Body of pancreas (tissue), 4 donors: Measurements from ENCODE around the gene RAPGEF5. TPM values are rescaled to one million over a fixed set of nuclear protein-coding genes. Genes with fewer than 3 reads are reported as not detected.

Source experiments
- ATAC-seq: fragments of 150-250 bp; one replicate; pipeline ENCODE4 v1.9.1; 2016
- DNase-seq, 4 donors: peaks; one replicate each; pipeline ENCODE4 v3.0.0-alpha.2; 2019
- H3K27ac ChIP-seq, 4 donors: fragments of 200-600 bp; sonication (generic); 1 replicate in 3 of 4; 2 replicates in 1 of 4; pipeline versions ENCODE4 v1.5.1 to v1.6.1; 2016 to 2019; ENCODE audit warnings: mild to moderate bottlenecking in 1 of 4, mixed read lengths in 1 of 4, moderate library complexity in 1 of 4
- H3K27me3 ChIP-seq, 2 donors: fragments of 200-600 bp; sonication (generic); one replicate each; pipeline ENCODE4 v1.6.0; 2016; ENCODE audit warnings: mild to moderate bottlenecking in 1 of 2
- H3K36me3 ChIP-seq, 2 donors: fragments of 200-600 bp; sonication (generic); replicated peaks in 1 of 2; 2 replicates each; pipeline ENCODE4 v1.5.1; 2016; ENCODE audit warnings: low read depth in 2 of 2; ENCODE audit not compliant: insufficient read depth in 1 of 2
- H3K4me1 ChIP-seq: fragments of 200-600 bp; sonication (generic); one replicate; pipeline ENCODE4 v1.6.0; 2016
- H3K4me3 ChIP-seq, 2 donors: fragments of 200-600 bp; sonication (generic); 1 replicate in 1 of 2; 2 replicates in 1 of 2; pipeline ENCODE4 v1.5.1; 2016 to 2019
- H3K9me3 ChIP-seq, 3 donors: fragments of 200-600 bp; sonication (generic); 1 replicate in 2 of 3; 2 replicates in 1 of 3; pipeline ENCODE4 v1.5.1; 2016
- POLR2A ChIP-seq, 3 donors: fragments of 450-650 bp; IDR thresholded peaks; one replicate each; pipeline ENCODE4 v1.6.1; 2016; ENCODE audit warnings: antibody characterized with exemption in 3 of 3, mild to moderate bottlenecking in 2 of 3
- WGBS, 2 donors: methylation state at CpG; one replicate each; pipeline ENCODE4 v1.1.5; 2017; 5-methylcytosine and 5-hydroxymethylcytosine counted together
- intact Hi-C: fragments of 100-400 bp; cut with DNase I; formaldehyde crosslinking; loops from one replicate; pipeline ENCODE4 v1.15.1; 2023
- total RNA-seq, 2 donors: library from RNA; depleted of rRNA; stranded (reverse); fragments of >200 nt; gene quantifications; one replicate each; pipeline ENCODE4 v1.1.0, GENCODE V29; 2016
- TF ChIP-seq, protein P1 (sequence below), 7 experiments: fragments of 450-650 bp in 4 of 7; fragments of 200-600 bp in 3 of 7; sonication (generic) in 3 of 7; IDR thresholded peaks; one replicate each; pipeline ENCODE4 v1.5.1; 2016 to 2019; ENCODE audit warnings: antibody characterized with exemption in 7 of 7

RAPGEF5 gene
- total RNA-seq, 2 donors from 2014 or later = 68.0 to 151 TPM

DNA sequence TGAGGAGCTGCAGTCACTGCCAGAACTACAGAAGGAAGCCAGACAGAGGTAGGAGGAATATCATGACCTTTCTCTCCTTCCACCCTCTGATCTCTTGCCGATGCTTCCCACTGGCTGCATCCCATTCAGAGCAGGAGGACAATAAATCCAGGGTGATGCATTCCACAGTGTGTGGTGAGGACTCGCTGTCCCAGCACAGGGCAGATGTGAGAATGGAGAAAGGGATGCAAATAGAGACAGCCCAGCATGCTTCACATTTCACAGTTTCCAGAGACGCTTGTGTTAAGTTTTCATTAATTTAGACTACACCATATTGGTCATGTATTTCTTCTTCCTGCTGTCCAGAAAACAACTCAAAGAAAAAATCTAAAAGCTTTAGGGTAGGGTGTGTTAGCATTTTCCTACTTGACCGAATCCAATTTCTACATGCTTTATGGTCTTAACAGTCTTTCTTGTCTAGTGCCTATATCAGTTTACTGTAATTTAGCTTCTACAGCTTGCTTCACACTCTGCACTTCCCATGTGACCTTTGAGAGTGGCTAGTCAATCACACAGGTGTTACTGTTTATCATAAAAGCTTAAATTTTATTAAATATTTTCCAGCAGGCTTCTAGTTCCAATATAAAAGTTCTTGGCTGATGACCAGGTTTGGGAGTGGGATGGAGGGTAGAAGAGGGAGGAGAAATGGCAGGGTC lies 155.6 kb downstream of the RAPGEF5 start:
- H3K4me3 ChIP-seq = no peak overlapping the region
- peak overlapping the region in 3 of 4 donors; percentile 4 to 16 (median 15) for H3K27ac ChIP-seq
- H3K9me3 ChIP-seq = no peaks in the 10 kb centered on the region
- H3K36me3 ChIP-seq = peaks cover 0 to 5% of the 10 kb centered on the region in 2 donors
- no peak for DNase-seq
- WGBS, 2 donors = 73 to 84% methylated on average over 4 of the region's 4 CpGs
- H3K4me1 ChIP-seq = peaks cover 39% of the 10 kb centered on the region
- peak; percentile 36 for ATAC-seq
- TF ChIP-seq, protein P1, sequence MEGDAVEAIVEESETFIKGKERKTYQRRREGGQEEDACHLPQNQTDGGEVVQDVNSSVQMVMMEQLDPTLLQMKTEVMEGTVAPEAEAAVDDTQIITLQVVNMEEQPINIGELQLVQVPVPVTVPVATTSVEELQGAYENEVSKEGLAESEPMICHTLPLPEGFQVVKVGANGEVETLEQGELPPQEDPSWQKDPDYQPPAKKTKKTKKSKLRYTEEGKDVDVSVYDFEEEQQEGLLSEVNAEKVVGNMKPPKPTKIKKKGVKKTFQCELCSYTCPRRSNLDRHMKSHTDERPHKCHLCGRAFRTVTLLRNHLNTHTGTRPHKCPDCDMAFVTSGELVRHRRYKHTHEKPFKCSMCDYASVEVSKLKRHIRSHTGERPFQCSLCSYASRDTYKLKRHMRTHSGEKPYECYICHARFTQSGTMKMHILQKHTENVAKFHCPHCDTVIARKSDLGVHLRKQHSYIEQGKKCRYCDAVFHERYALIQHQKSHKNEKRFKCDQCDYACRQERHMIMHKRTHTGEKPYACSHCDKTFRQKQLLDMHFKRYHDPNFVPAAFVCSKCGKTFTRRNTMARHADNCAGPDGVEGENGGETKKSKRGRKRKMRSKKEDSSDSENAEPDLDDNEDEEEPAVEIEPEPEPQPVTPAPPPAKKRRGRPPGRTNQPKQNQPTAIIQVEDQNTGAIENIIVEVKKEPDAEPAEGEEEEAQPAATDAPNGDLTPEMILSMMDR (IDR thresholded peaks at IDR 0.05) = no peak
- TF ChIP-seq POLR2A (IDR thresholded peaks at IDR 0.05) = no peak
- intact Hi-C loops = no loop called here
- H3K27me3 ChIP-seq = no peaks in the 10 kb centered on the region

DNA sequence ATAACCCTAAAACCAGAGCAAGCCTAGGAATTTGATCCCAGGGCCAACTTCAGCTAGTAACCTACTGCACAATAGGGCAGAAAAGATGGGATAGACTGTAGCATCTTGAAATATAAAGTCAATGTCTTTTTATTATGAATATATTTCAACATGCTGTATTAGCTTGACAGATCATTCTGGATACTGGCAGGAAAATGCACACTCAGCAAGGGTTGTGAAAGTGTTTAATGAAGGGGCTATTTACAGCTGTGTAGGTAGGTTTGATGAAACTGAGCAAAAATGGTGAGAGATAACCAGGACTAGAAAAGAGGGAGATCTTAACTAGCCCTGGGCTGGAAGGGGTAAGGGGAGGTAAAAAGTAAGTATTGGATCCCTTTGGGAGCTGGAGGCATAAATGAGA lies 156.2 kb downstream of the RAPGEF5 start:
- intact Hi-C loops = no loop called here
- Histone ChIP-seq H3K4me1 (peaks cover 38% of the 10 kb centered on the region), H3K27me3 (no peaks in the 10 kb centered on the region), H3K27ac (peak overlapping the region in 1 of 4 donors; percentile 16), H3K9me3 (no peaks in the 10 kb centered on the region), H3K36me3 (peaks cover 0 to 5% of the 10 kb centered on the region in 2 donors), H3K4me3 (no peak overlapping the region)
- ATAC-seq = no peak
- no peak for DNase-seq
- TF ChIP-seq, protein P1 (IDR thresholded peaks at IDR 0.05) = no peak
- TF ChIP-seq POLR2A (IDR thresholded peaks at IDR 0.05) = no peak

DNA sequence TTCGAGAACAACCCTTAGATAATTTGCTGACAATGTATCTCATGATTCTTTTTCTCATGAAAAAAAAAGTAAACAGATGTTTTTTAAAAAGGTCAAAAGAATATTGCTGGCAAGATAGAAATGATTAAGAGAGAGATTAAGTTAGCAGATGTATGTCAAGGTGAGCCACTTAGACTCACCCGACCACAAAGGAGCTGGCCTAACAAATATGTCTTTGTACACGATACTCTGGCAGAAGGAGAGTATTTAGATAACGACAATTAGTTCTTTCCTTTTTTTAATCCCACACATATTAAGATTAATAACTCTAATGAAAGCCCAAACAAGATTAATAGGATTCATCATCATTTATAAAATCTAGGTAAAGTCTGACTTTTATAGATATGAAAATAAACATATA lies 156.7 kb downstream of the RAPGEF5 start:
- no peak for ATAC-seq
- H3K4me3 ChIP-seq = no peak overlapping the region
- H3K36me3 ChIP-seq = peaks cover 0 to 5% of the 10 kb centered on the region in 2 donors
- H3K27me3 ChIP-seq = no peaks in the 10 kb centered on the region
- H3K27ac ChIP-seq = no peak overlapping the region
- peaks cover 33% of the 10 kb centered on the region for H3K4me1 ChIP-seq
- DNase-seq = no peak
- no peaks in the 10 kb centered on the region for H3K9me3 ChIP-seq
- TF ChIP-seq POLR2A (IDR thresholded peaks at IDR 0.05) = no peak
- TF ChIP-seq, protein P1 (IDR thresholded peaks at IDR 0.05) = no peak
- 22 to 24% methylated on average over 4 of the region's 4 CpGs for WGBS, 2 donors
- intact Hi-C loops = no loop called here

DNA sequence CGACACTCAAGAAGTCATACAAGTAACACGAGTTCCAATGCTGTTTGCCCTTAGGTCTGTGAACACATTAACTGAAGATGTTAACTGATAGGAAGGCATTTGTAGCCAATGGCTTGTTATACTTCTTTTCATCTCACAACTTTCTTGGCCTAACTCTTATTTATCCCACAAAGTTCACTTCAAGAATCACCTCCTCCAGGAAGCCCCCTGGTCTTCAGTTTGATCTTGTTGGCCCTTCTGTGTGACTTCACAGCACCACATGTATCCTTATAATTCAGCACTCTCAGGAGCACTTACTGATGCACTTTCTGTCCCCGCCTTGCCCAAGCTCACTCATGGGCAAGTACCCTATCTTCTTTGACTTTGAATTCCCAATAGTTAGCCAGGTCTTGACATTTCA lies 159.6 kb downstream of the RAPGEF5 start:
- no peak overlapping the region for H3K4me3 ChIP-seq
- H3K36me3 ChIP-seq = no peaks in the 10 kb centered on the region
- ATAC-seq (no peak), DNase-seq (no peak)
- 92 to 93% methylated on average over 3 of the region's 3 CpGs for WGBS, 2 donors
- no peak overlapping the region for H3K27ac ChIP-seq
- H3K27me3 ChIP-seq = no peaks in the 10 kb centered on the region
- no peaks in the 10 kb centered on the region for H3K9me3 ChIP-seq
- intact Hi-C loops = no loop called here
- TF ChIP-seq POLR2A (IDR thresholded peaks at IDR 0.05) = no peak
- TF ChIP-seq, protein P1 (IDR thresholded peaks at IDR 0.05) = no peak
- H3K4me1 ChIP-seq = peaks cover 27% of the 10 kb centered on the region

DNA sequence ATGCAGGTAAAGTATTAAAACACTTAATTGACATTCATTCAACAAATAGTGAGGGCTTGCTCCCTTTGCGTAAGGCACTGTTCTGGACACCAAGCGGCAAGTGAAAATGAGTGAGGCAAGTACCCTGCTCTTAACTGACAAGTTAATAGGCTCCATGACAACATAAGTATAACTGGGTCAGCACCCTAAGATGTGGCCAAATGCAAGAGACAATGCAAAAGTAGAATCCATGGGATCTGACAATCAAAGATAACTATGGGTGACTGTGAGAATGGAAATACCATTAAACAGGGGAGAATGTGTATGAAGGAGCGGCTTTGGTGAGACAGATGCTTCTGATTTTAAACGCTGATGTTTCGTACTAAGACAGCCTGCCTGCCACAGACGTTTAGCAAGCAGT lies 160.5 kb downstream of the RAPGEF5 start:
- ATAC-seq (no peak), DNase-seq (no peak)
- Histone ChIP-seq H3K4me3 (no peak overlapping the region), H3K36me3 (no peaks in the 10 kb centered on the region), H3K27me3 (no peaks in the 10 kb centered on the region), H3K27ac (no peak overlapping the region), H3K4me1 (peaks cover 19% of the 10 kb centered on the region), H3K9me3 (no peaks in the 10 kb centered on the region)
- intact Hi-C loops = no loop called here
- 83 to 88% methylated on average over 6 of the region's 6 CpGs for WGBS, 2 donors
- TF ChIP-seq, protein P1 (IDR thresholded peaks at IDR 0.05) = no peak
- TF ChIP-seq POLR2A (IDR thresholded peaks at IDR 0.05) = no peak
